PC-3 (cell line): Measurements from ENCODE around the gene REXO4. TPM values are rescaled to one million over a fixed set of nuclear protein-coding genes. Genes with fewer than 3 reads are reported as not detected.

ENCODE experiments used
- ATAC-seq: fragments of 200-7000 bp; cut with Tn5 transposase; 2 replicates; pipeline ENCODE4 v1.9.1; 2020; ENCODE audit warnings: mild to moderate bottlenecking, moderate library complexity
- BruUV-seq: library from RNA; stranded (reverse); fragments of 400-500 nt; replicated peaks from 2 replicates; lab custom pipeline; 2021; lab: Mats Ljungman, UMichigan
- CTCF ChIA-PET: fragments of 300-600 bp; sonication (Branson Sonifier 250); formaldehyde crosslinking; loops from one replicate; lab custom pipeline; 2022; ENCODE audit warnings: antibody characterized with exemption; lab: Charles Lee
- POLR2A ChIA-PET: fragments of 300-600 bp; sonication (Branson Sonifier 250); formaldehyde crosslinking; loops from one replicate; lab custom pipeline; 2022; ENCODE audit warnings: antibody characterized with exemption; ENCODE audit not compliant: unreplicated experiment; lab: Charles Lee
- DNase-seq: peaks from one replicate; pipeline ENCODE4 v3.0.0-alpha.2; 2015
- H2AFZ ChIP-seq: fragments of 300-600 bp; sonication (generic); 2 replicates; pipeline ENCODE4 v1.6.0; 2016; ENCODE audit warnings: antibody characterized with exemption, low read length
- H3F3A ChIP-seq: fragments of 300-600 bp; sonication (generic); one replicate; pipeline ENCODE4 v1.6.0; 2017; ENCODE audit warnings: antibody characterized with exemption, low read length, control low read depth, mild to moderate bottlenecking; ENCODE audit not compliant: unreplicated experiment
- H3K27ac ChIP-seq: fragments of 300-600 bp; sonication (generic); 2 replicates; pipeline ENCODE4 v1.5.1; 2016; ENCODE audit warnings: mild to moderate bottlenecking, low read length
- H3K27me3 ChIP-seq: fragments of 300-600 bp; sonication (generic); 2 replicates; pipeline ENCODE4 v1.6.1; 2016; ENCODE audit warnings: low read length, mixed read lengths
- H3K36me3 ChIP-seq: fragments of 300-600 bp; sonication (generic); 2 replicates; pipeline ENCODE4 v1.6.1; 2016; ENCODE audit warnings: low read depth, mixed run types, low read length, mixed read lengths
- H3K4me1 ChIP-seq: fragments of 300-600 bp; sonication (generic); 2 replicates; pipeline ENCODE4 v1.5.1; 2016; ENCODE audit warnings: low read length; ENCODE audit not compliant: insufficient read depth
- H3K4me2 ChIP-seq: fragments of 300-600 bp; sonication (generic); 2 replicates; pipeline ENCODE4 v1.6.0; 2016; ENCODE audit warnings: low read length
- H3K4me3 ChIP-seq: fragments of 300-600 bp; sonication (generic); 2 replicates; pipeline ENCODE4 v1.5.1; 2016; ENCODE audit warnings: mild to moderate bottlenecking, low read length, mixed read lengths
- H3K79me2 ChIP-seq: fragments of 300-600 bp; sonication (generic); 2 replicates; pipeline ENCODE4 v1.6.1; 2017; ENCODE audit warnings: low read length, mixed read lengths
- H3K9ac ChIP-seq: fragments of 300-600 bp; sonication (generic); 2 replicates; pipeline ENCODE4 v1.6.0; 2016; ENCODE audit warnings: mild to moderate bottlenecking, low read length
- H3K9me2 ChIP-seq: fragments of 300-600 bp; sonication (generic); replicated peaks from 2 replicates; pipeline ENCODE4 v1.6.1; 2016; ENCODE audit warnings: mixed run types, low read length, mixed read lengths
- H3K9me3 ChIP-seq: fragments of 300-600 bp; sonication (generic); 2 replicates; pipeline ENCODE4 v1.6.1; 2016; ENCODE audit warnings: low read length, mixed read lengths
- H4K20me1 ChIP-seq: fragments of 300-600 bp; sonication (generic); 2 replicates; pipeline ENCODE4 v1.6.1; 2016; ENCODE audit warnings: low read length, mixed read lengths
- EZH2 ChIP-seq: fragments of 300-600 bp; sonication (generic); IDR thresholded peaks from one replicate; pipeline ENCODE4 v1.6.1; 2017; ENCODE audit warnings: antibody characterized with exemption, mild to moderate bottlenecking, low read length; ENCODE audit not compliant: unreplicated experiment
- EZH2phosphoT487 ChIP-seq: fragments of 300-600 bp; sonication (generic); IDR thresholded peaks from 2 replicates; pipeline ENCODE4 v1.6.1; 2018; ENCODE audit warnings: mild to moderate bottlenecking, antibody characterized with exemption, low read length, borderline replicate concordance
- intact Hi-C: fragments of 100-400 bp; cut with micrococcal nuclease; formaldehyde crosslinking; loops from 2 replicates; pipeline ENCODE4 v1.9.0; 2023
- total RNA-seq: library from RNA; depleted of rRNA; stranded (reverse); fragments of >200 nt; gene quantifications from 2 replicates; pipeline ENCODE4 v1.2.3, GENCODE V29; 2014
- TF ChIP-seq, protein P1 (sequence below): fragments of 300-600 bp; sonication (generic); conservative IDR thresholded peaks from 2 replicates; pipeline ENCODE4 v1.5.1; 2017; ENCODE audit warnings: antibody characterized with exemption, low read depth, mild to moderate bottlenecking, low read length

Gene REXO4
- total RNA-seq, 1 experiment from 2014 or later: 34.1 TPM

DNA sequence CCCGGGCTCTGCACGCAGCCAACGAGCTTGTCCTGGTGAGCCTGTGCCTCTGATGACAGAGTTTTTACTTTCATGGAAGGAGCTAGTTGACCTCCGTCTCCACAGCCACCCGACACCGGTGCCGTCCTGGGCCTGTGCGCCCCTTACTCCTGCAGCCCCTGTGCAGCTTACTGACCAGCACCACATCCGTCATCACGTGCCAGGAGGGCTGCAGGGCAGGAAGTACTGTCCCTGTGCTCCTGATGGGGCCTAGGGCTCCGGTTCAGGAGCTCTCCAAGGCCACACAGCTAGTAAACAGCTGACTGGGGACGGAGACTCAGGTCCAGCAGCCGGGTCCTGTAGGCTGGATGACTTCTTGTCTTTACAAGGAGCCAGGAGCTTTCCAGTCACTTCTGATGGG lies 31.5 kb downstream of the REXO4 start:
- H3K4me1 ChIP-seq: no peaks in the 10 kb centered on the region
- H3F3A ChIP-seq: no peaks in the 10 kb centered on the region
- no TSS peak for BruUV-seq
- intact Hi-C loops: no loop called here
- H2AFZ ChIP-seq: no peak overlapping the region
- POLR2A ChIA-PET: no interaction called here
- ATAC-seq (no peak), DNase-seq (no peak)
- no peaks in the 10 kb centered on the region for H4K20me1 ChIP-seq
- H3K4me3 ChIP-seq: no peak overlapping the region
- no peak overlapping the region for H3K27ac ChIP-seq
- no peaks in the 10 kb centered on the region for H3K9me3 ChIP-seq
- TF ChIP-seq, protein P1, sequence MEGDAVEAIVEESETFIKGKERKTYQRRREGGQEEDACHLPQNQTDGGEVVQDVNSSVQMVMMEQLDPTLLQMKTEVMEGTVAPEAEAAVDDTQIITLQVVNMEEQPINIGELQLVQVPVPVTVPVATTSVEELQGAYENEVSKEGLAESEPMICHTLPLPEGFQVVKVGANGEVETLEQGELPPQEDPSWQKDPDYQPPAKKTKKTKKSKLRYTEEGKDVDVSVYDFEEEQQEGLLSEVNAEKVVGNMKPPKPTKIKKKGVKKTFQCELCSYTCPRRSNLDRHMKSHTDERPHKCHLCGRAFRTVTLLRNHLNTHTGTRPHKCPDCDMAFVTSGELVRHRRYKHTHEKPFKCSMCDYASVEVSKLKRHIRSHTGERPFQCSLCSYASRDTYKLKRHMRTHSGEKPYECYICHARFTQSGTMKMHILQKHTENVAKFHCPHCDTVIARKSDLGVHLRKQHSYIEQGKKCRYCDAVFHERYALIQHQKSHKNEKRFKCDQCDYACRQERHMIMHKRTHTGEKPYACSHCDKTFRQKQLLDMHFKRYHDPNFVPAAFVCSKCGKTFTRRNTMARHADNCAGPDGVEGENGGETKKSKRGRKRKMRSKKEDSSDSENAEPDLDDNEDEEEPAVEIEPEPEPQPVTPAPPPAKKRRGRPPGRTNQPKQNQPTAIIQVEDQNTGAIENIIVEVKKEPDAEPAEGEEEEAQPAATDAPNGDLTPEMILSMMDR: no peak
- TF ChIP-seq EZH2 (no peak), EZH2phosphoT487 (no peak)
- H3K36me3 ChIP-seq: no peaks in the 10 kb centered on the region
- H3K9ac ChIP-seq: no peak overlapping the region
- CTCF ChIA-PET: no interaction called here
- no peaks in the 10 kb centered on the region for H3K79me2 ChIP-seq
- H3K4me2 ChIP-seq: no peak overlapping the region
- H3K27me3 ChIP-seq: no peaks in the 10 kb centered on the region
- no peaks in the 10 kb centered on the region for H3K9me2 ChIP-seq

DNA sequence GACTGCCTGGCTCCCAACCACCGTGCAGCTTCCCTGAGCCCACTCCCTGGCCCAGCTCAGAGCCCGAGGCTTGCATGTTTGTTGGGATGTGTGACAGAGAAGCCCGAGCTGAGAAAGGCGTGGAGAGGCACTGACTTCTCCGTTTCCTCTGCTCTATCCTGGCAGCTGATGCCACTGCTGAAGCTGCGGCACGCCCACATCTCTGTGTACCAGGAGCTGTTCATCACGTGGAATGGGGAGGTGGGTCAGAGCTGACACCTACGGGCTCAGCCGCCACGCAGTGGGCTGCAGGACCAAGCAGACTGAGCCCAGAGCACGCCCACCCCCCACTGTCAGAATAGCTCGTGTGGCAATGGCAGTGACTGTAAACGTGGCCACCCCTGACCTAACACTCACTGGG lies 32.4 kb downstream of the REXO4 start:
- H3K9me3 ChIP-seq: no peaks in the 10 kb centered on the region
- H4K20me1 ChIP-seq: no peaks in the 10 kb centered on the region
- H3K4me1 ChIP-seq: no peaks in the 10 kb centered on the region
- no peak overlapping the region for H3K4me2 ChIP-seq
- H3K27me3 ChIP-seq: no peaks in the 10 kb centered on the region
- no peak overlapping the region for H3K9ac ChIP-seq
- H3K36me3 ChIP-seq: no peaks in the 10 kb centered on the region
- TF ChIP-seq EZH2phosphoT487 (no peak), EZH2 (no peak)
- TF ChIP-seq, protein P1: no peak
- no peak for ATAC-seq
- no TSS peak for BruUV-seq
- ChIA-PET POLR2A (no interaction called here), CTCF (no interaction called here)
- H3F3A ChIP-seq: no peaks in the 10 kb centered on the region
- no peaks in the 10 kb centered on the region for H3K9me2 ChIP-seq
- H2AFZ ChIP-seq: no peak overlapping the region
- H3K27ac ChIP-seq: no peak overlapping the region
- no peak for DNase-seq
- H3K79me2 ChIP-seq: no peaks in the 10 kb centered on the region
- intact Hi-C loops: no loop called here
- H3K4me3 ChIP-seq: no peak overlapping the region

DNA sequence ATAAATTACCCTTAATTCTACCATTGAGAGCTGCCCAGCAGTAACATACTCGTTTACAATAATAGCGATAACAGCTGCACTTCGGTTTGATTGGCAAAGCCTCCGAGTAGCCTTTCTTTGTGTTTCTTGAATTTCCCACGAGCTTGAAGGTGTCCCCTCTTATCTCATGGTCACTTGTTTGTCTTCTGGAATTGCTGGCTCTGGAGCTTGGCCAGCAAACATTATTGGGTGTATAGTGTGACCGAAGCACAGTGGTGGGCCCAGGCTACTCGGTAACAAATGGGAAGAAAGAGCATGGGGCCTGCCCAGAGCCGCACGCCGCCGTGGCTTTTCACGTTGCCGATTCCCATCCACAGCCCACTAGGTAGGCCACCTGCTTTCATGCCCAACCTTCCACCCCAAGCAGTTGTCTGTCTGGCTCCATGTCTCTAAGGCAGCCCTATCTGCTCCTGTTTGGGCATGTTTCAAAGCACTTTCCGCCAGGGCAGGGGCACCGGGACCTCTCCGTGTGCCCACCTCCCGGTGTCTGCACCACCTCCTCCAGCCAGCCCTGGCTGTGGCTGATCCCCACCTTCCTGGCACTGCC lies 33.0 kb downstream of the REXO4 start:
- Histone ChIP-seq H3K4me2 (no peak overlapping the region), H2AFZ (no peak overlapping the region), H3K27ac (no peak overlapping the region), H3F3A (no peaks in the 10 kb centered on the region), H3K4me1 (no peaks in the 10 kb centered on the region), H3K36me3 (no peaks in the 10 kb centered on the region), H3K9ac (no peak overlapping the region), H3K4me3 (no peak overlapping the region), H4K20me1 (no peaks in the 10 kb centered on the region), H3K79me2 (no peaks in the 10 kb centered on the region), H3K9me2 (no peaks in the 10 kb centered on the region), H3K27me3 (no peaks in the 10 kb centered on the region), H3K9me3 (no peaks in the 10 kb centered on the region)
- TF ChIP-seq, protein P1: no peak
- TF ChIP-seq EZH2 (no peak), EZH2phosphoT487 (no peak)
- ATAC-seq (no peak), DNase-seq (no peak)
- POLR2A ChIA-PET: no interaction called here
- intact Hi-C loops: no loop called here
- BruUV-seq: no TSS peak
- CTCF ChIA-PET: no interaction called here
